GM19468 (cell line): Measurements from ENCODE around the gene GGT6.
"Not testable (repeated sequence)": the region's sequence is repeated elsewhere in the genome, so short reads cannot be mapped to it uniquely, and the experiment has no call there.

Experiments used
- ATAC-seq: cut with Tn5 transposase; IDR thresholded peaks from one replicate; pipeline ENCODE4 v1.9.1; 2021; ENCODE audit warnings: mild to moderate bottlenecking, moderate library complexity, moderate number of reproducible peaks; ENCODE audit not compliant: unreplicated experiment; ENCODE audit errors: extremely low read depth

GGT6 gene, protein sequence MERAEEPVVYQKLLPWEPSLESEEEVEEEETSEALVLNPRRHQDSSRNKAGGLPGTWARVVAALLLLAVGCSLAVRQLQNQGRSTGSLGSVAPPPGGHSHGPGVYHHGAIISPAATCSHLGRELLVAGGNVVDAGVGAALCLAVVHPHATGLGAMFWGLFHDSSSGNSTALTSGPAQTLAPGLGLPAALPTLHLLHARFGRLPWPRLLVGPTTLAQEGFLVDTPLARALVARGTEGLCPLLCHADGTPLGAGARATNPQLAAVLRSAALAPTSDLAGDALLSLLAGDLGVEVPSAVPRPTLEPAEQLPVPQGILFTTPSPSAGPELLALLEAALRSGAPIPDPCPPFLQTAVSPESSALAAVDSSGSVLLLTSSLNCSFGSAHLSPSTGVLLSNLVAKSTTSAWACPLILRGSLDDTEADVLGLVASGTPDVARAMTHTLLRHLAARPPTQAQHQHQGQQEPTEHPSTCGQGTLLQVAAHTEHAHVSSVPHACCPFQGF

DNA sequence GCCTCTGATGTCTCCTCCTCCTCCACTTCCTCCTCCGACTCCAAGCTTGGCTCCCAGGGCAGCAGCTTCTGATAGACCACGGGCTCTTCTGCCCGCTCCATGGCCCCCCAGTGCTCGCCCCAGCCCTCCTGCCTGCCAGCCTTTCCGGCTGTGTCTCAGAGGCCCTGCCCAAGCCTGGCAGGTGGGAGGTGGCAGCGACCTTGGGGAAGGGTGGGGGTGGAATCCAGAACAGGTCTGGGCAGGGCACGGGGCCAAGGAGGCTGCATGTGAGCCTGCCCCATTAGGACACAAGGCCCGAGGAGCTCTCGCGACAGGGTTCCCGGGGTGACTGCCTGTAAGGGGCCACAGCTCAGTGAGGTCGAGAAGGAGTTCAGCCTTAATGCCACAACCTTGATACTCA is at the start of gene GGT6:
GGT6 (minus strand) TSS at position 157 of the 400 bp plus-strand sequence; CDS start at position 101, 56 bp downstream.
- ATAC-seq = no peak

DNA sequence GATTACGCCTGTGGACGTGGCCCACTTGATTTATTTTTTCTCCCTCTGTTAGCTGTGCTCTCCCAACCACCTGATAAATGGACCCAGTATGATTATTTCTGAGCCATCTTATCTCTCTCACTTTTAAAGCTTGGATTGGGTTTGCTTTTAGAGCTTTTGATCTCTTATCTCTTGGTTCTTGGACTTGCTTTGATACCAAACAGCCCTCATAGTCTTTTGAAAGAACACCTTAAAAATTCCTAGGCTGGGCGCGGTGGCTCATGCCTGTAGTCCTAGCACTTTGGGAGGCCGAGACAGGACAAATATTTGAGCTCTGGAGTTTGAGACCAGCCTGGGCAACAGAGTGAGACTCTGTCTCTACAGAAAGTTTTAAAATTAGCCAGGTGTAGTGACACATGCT is 49.8 kb upstream of the GGT6 start:
- no peak for ATAC-seq

DNA sequence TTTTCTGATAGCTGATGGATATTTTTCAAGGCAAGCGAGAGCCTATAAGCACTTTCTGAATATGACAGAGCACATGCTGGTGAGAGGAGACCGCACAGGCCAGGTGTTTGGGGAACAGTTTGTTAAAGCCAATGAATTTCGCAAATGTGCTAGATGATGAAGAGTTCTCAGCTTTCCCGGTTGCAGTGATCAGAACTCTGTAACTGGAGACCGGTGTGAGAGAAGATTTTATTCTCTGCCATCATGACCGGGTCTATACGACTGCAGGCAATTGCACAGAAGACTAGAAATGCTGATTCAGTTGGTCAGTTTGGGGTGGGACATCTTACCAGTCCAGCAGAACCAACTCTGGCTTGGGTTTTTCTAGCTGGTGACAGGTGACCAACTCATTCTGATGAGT is 49.4 kb upstream of the GGT6 start:
- no peak for ATAC-seq

DNA sequence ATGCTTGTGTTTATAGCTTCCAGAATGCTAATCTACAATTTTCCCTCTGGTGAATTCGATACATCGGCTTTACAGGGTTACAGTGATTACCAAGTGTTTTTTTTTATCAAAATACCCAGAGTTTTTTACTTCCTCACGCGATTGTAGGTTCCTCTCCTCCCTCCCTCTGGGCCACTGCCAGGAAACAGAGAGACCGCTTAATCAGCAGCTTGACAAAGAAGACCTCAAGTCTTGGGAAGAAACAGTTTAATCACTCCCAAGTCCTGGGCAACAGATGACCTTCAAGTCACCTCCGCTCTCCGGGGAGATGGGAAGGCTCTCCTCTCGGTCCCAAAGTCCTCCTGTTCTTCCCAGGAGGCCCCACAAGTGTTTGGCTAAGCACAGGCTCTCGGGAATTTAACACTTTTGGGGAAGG is 47.4 kb upstream of the GGT6 start:
- ATAC-seq = no peak

DNA sequence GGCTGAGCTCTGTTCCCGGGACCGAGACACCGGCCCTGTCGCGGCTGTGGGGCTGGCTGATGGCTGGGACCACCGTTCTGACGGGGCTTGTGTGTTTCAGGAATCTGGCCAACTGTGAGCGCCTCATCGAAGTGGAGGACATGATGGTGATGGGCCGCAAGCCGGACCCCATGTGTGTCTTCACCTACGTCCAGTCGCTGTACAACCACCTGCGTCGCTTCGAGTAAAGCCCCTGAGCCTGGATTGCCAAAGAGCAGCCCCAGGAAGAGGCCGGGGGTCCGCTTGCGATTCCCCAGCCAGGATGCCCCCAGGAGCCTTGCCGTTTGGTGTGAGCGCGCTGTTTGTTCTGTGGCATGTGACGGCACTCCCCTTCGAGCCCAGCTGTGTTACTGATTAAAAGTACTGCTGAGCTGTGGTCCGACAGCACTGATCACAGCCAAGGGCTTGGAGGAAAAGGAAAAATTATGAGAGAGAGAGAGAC is 46.9 kb upstream of the GGT6 start:
- no peak for ATAC-seq

DNA sequence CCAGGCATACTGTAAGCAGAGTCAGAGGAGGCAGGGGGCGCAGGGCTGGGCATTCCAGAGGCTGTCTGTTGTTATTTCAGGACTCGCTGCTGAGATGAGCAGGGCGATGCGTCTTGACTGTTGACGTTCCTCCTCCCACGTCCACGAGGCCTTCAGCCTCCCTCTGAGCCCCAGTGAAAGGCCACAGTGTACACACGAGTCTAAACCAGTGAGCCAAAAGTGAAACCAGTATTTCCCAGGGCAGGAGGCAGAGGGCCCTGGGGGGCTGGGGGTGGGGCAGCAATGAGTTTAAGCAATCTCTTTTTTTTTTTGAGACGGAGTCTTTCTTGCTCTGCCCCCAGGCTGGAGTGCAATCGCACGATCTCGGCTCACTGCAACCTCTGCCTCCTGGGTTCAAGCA is 45.4 kb upstream of the GGT6 start:
- ATAC-seq = no peak

DNA sequence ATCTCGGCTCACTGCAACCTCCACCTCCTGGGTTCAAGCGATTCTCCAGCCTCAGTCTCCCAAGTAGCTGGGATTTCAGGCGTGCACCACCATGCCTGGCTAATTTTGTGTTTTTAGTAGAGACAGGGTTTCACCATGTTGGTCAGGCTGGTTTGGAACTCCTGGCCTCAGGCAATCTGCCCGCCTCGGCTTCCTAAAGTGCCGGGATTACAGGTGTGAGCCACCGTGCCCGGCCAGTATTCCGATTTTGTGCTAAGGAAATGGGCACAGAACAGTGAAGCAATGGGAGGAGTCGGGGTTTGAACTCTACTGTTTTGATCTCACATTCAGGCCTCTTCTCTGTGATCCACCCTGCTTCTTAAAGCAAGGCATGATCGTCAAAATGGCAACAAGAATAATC is 44.4 kb upstream of the GGT6 start:
- not testable (repeated sequence) for ATAC-seq

DNA sequence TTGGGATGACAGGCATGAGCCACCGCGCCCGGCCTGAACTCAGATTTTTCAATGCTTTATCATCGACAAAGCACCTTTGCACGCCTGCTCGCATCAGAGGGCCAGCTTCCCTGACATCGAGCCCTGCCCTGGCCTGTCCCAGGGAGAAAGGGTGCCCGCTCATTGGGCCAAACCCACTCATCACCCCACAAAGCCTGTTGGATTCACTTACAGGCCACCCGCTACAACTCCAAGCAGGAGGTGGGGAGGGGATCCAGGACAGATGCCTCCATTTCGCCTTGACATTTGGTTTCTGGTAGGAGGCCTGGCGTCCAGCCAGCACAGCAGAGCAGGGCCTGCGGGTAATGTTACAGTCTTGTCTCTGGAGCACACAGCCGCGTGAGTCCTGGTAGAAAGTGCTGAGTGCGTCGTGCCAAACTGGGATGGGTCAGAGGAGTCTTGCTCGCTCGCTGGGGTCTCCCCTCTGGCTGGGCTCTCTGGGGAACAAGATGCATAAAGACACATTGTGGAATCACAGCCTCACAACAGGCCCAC is 43.8 kb upstream of the GGT6 start:
- no peak for ATAC-seq

DNA sequence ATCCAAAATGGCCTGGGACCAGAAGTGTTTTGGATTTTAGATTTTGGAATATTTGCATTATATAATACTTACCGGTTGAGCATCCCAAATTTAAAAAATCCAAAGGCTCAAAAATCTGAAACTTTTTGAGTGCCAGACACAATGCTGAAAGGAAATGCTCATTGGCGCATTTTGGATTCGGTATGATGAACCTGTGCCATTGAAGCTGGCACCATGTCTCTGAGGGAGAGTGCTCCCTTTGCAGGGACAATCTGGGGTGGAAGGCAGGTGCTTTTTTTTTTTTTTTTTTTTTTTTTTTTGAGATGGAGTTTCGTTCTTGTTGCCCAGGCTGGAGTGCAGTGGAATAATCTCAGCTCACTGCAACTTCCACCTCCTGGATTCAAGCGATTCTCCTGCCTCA is 41.7 kb upstream of the GGT6 start:
- ATAC-seq = no peak

DNA sequence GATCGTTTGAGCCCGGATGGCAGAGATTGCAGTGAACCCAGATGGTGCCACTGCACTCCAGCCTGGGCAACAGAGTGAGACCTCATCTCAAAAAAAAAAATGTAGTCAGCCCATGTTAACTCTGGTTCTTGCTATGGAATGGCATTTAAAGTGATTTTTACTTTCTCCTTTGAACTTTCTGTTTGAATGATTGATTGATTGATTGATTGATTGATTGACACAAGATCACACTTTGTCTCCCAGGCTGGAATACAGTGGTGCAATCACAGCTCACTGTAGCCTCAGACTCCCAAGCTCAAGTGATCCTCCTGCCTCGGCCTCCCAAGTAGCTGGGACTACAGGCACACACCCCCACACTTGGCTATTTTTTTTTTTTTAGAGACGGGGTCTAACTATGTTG is 40.9 kb upstream of the GGT6 start:
- no peak for ATAC-seq

DNA sequence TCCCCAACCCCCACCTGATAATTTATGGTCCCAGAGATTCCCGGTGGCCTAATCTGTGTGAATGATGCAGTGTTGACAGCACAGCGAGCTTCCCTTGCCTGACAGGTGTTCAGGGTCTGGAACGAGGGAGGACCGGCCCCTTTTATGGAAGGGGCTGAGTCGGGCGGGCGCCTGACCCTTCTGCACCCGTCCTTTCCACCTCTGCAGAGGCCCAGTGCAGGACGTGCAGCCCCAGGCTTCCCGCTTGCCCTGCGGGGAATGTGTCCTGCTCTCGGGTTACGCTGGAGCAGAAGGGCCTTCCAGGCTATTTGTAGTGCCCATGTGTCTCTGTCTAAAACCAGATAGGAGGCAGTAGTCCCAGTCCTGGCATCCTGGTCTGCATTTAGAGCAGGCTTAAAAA is 40.2 kb upstream of the GGT6 start:
- no peak for ATAC-seq

DNA sequence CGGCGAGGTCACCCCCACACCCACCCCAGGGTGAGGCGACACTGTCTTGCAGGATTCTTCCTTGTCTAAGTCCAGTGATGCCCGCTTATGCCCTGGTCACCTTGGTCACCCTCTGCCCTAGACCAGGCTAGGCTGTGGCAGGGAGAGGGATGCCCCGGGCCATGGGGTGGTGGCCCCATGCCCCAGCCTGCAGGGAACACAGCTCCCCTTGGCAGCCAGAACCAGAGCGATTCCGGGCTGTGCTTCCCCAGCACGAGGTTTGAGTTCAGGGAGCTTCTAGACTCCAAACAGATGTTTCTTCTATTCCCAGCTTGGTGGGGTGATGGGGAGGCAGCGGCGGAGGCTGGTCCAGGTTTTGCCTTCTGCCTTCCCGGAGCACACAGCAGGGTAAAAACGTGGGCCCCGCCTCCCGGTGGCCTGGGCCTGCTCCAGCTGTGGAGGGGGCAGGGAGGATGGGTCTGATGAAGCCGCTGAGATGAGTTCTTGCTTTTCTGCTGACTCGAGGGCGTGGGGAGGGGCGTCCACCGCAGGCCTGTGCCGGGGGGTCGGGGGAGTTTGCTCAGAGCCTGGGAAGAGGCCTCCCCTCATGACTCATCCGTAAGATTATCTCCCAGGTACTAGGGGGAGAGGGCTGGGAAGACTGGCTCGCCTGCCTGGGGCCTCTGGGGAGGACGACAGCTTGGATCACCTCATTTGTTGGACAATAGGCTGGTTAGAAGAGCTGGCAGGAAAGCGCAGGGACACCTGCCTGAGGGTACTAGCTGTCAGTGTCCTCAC is 39.3 kb upstream of the GGT6 start:
- no peak for ATAC-seq

DNA sequence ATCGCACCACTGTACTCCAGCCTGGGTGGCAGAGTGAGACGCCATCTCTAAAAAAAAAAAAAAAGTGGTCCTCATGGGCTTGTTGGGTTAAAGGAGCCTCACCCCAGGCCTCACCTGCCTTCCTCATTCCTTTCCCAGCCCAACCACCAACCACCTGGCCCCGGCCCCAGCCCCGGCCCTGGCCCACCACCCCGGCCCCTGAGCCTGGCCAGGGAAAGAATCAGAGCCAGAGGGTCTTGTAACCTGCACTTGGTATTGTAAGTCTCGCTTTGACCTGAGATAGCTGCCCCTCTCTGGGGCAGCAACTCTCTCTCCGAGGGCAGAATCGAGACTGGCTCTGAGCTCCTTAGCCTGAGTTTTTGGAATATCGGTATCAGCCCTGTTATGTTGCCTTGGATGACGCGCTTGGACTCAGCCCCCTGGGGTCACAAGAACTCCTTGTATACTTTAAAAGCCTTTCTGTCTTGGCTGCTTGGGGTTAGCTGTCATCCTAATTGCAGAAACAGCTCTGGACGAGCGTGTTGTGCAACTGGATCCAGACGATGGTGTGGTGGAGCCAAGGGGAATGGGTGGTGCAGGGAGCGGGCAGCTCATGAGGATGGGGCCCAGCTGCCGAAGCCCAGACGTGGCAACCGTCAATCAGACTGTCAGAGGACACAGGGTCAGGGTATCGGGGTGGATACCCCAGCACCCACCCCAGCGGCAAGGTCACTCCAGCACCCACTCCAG is 38.6 kb upstream of the GGT6 start:
- ATAC-seq = no peak

DNA sequence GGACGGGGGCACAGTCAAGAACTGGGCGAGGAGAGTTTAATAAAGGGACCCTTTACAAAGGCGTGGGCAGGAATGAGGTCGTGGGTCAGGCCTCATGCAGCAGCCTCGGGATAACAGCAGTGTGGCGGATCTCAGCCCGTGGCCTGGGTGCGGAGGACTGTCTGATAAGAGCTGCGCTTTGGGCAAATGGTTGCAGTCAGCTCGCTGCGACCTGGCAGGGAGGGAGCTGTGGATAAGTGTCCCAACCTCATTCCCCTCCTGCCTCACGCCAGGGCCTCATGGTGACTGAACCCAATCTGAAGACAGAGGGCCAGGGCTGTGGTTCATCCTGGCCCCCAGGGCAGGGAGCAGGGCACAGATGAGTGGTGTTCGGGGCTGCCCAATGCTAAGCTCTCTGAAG is 37.6 kb upstream of the GGT6 start:
- ATAC-seq = no peak

DNA sequence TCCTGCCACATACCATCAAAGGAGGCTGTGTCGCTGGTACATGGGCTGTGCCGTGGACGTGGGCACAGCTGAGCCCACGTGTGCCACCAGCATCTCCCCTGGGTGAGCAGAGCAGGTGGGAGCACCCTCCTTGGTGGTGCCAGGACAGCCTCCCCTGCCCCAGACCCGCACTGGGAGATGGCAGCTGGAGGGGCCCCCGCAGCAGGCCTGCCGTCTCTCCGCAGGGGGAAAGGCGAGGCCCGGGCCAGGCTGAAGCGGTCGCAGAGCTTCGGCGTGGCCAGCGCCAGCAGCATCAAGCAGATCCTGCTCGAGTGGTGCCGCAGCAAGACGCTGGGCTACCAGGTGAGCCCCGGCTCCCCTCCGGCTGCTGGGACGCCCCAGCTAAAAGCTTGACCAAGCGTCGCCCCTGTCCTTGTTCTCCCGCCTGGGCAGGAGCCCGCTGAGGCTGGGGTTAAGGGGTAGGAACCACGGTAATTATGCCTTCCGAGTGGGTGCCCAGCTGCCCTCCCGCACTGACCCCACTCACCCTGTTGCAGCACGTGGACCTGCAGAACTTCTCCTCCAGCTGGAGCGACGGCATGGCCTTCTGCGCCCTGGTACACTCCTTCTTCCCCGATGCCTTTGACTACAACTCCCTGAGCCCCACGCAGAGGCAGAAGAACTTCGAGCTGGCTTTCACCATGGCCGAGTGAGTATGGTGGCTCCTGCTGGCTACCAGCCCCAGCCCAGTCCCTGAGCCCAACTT is 36.4 kb upstream of the GGT6 start:
- no peak for ATAC-seq

DNA sequence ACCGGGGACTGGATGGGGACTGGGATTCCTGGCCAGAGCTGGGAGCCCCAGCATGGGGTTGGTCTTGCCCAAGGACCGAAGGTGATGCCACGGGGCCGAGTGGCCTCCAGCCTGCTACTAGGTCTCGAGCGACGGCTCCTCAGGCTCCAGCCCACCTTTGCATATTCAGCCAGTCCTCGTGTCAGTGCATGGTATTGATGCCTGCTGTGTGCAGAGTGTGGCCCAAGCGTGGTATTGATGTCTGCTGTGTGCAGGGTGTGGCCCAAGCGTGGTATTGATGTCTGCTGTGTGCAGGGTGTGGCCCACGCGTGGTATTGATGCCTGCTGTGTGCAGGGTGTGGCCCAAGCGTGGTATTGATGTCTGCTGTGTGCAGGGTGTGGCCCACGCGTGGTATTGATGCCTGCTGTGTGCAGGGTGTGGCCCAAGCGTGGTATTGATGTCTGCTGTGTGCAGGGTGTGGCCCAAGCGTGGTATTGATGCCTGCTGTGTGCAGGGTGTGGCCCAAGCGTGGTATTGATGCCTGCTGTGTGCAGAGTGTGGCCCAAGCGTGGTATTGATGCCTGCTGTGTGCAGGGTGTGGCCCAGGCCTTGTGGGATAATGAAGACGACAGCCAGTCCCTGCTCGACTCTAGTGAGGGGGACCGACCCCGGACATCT is 35.4 kb upstream of the GGT6 start:
- ATAC-seq = not testable (repeated sequence)

DNA sequence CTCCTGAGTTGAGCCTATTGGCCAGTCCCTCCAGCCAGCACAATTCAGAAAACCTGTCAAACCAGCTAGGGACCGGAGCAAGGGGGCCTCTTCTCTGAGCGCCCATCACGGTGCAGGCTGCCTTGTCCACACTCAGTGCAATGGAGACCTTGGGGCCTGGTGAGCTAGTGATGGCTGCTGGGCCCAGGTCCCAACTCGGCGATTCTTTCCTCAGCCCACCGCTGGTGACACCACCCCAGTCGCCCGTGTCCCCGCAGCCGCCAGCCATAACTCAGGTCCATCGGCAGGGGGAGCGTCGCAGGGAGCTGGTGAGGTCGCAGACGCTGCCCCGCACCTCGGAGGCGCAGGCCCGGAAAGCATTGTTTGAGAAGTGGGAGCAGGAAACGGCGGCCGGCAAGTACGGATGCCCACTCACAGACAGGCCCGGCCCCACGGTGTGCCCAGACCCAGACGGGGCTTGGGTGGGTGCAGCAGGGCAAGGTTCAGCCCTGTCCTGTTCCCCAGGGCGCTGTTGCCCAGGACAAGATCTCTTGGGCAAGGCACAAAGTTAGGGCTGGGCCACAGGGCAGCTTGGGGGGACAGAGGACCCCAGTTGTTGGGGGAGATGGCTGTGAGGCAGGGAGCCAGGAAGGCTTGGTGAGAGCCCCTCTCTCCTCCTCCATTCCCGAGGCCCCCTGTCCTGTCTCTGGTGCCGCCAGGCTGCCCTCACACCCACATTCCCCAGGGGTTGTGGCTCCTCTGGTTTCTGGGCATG is 34.7 kb upstream of the GGT6 start:
- ATAC-seq = no peak

DNA sequence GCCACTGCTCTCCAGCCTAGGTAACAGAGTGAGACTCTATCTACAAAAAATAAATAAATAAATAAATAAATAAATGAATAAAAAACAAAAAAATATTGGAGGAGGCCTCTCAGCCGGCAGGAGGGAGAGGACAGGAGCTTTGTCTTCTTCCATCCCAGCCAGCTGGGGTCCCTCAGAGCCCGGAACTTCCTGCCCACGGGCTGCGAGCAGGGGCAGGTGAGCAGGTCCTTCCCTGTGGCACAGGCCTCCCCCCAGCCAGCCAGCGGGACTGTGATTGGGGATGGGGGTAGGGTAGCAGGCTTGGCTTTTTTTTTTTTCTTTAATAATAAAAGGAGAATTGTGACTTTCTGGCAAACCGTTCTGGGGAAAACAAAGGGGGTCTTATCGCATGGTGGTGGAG is 34.0 kb upstream of the GGT6 start:
- ATAC-seq = no peak
